Vagina (tissue), 2 donors: ENCODE measurements around the gene TCHP.

Experiments
- POLR2A ChIP-seq, 2 donors: fragments of 450-650 bp; IDR thresholded peaks; one replicate each; pipeline ENCODE4 v1.6.1; 2017; ENCODE audit warnings: antibody characterized with exemption in 2 of 2, mild to moderate bottlenecking in 2 of 2, moderate library complexity in 2 of 2
- TF ChIP-seq, protein P1 (sequence below), 3 experiments: fragments of 450-650 bp in 2 of 3; fragments of 200-600 bp in 1 of 3; sonication (generic) in 1 of 3; IDR thresholded peaks; one replicate each; pipeline ENCODE4 v1.5.1; 2017 to 2019; ENCODE audit warnings: antibody characterized with exemption in 3 of 3, mild to moderate bottlenecking in 2 of 3, moderate library complexity in 2 of 3

- TF ChIP-seq, protein P1, sequence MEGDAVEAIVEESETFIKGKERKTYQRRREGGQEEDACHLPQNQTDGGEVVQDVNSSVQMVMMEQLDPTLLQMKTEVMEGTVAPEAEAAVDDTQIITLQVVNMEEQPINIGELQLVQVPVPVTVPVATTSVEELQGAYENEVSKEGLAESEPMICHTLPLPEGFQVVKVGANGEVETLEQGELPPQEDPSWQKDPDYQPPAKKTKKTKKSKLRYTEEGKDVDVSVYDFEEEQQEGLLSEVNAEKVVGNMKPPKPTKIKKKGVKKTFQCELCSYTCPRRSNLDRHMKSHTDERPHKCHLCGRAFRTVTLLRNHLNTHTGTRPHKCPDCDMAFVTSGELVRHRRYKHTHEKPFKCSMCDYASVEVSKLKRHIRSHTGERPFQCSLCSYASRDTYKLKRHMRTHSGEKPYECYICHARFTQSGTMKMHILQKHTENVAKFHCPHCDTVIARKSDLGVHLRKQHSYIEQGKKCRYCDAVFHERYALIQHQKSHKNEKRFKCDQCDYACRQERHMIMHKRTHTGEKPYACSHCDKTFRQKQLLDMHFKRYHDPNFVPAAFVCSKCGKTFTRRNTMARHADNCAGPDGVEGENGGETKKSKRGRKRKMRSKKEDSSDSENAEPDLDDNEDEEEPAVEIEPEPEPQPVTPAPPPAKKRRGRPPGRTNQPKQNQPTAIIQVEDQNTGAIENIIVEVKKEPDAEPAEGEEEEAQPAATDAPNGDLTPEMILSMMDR (IDR thresholded peaks at IDR 0.05): no peak
- TF ChIP-seq POLR2A (IDR thresholded peaks at IDR 0.05): no peak
Observed at GRCh38 chr12:109958374-109958773, 58.3 kb downstream of the TCHP start.
